ENCODE measurements around the gene UNC13A. TPM values are rescaled to one million over a fixed set of nuclear protein-coding genes. Genes with fewer than 3 reads are reported as not detected.
A peak's percentile ranks its signal among the peaks of the same experiment; 100 is the strongest.

The UNC13A gene
- total RNA-seq, 1 experiment from 2014 or later = 0.18 TPM

- no peaks in the 10 kb centered on the region for H3K36me3 Mint-ChIP-seq (ENCODE audit: insufficient read depth, unreplicated experiment)
- no peaks in the 10 kb centered on the region for H3K4me1 ChIP-seq
- POLR2A ChIA-PET = no interaction called here
- H3K9me3 ChIP-seq = no peaks in the 10 kb centered on the region
- no peak for TF ChIP-seq CTCF (IDR thresholded peaks at IDR 0.05; ENCODE audit: insufficient read depth in 1 of 2, low read depth in 1 of 2, low read length in 1 of 2, severe bottlenecking in 1 of 2, unreplicated experiment in 1 of 2)
- peaks cover 34% of the 10 kb centered on the region for H3K27me3 Mint-ChIP-seq (ENCODE audit: insufficient read depth, unreplicated experiment)
- no peak overlapping the region for H3K4me3 ChIP-seq (ENCODE audit: low read depth, low read length)
- no peaks in the 10 kb centered on the region for H3K27me3 ChIP-seq (replicated peaks; ENCODE audit: control insufficient read depth, insufficient read depth, low read length)
- no peaks in the 10 kb centered on the region for H3K4me1 Mint-ChIP-seq (ENCODE audit: low read depth, unreplicated experiment)
- intact Hi-C loops (cut with micrococcal nuclease; ENCODE audit: unreplicated experiment) = no loop called here
- H3K27ac Mint-ChIP-seq (ENCODE audit: unreplicated experiment) = no peak overlapping the region
- no peak overlapping the region for H3K4me3 Mint-ChIP-seq (ENCODE audit: unreplicated experiment)
- CTCF ChIA-PET = no interaction called here
- no peaks in the 10 kb centered on the region for H3K36me3 ChIP-seq (ENCODE audit: control insufficient read depth, insufficient read depth, low read length)
- DNase-seq = no peak
- no TSS peak for BruUV-seq (replicated peaks)
- H3K9me3 Mint-ChIP-seq (ENCODE audit: unreplicated experiment) = no peaks in the 10 kb centered on the region
These were observed 7.0 kb upstream of the UNC13A start for GRCh38 chr19:17695198-17695597.

- DNase-seq = no peak
- Mint-ChIP-seq H3K27me3 (ENCODE audit: insufficient read depth, unreplicated experiment) (peaks cover 27% of the 10 kb centered on the region), H3K27ac (ENCODE audit: unreplicated experiment) (no peak overlapping the region), H3K9me3 (ENCODE audit: unreplicated experiment) (no peaks in the 10 kb centered on the region), H3K4me3 (ENCODE audit: unreplicated experiment) (no peak overlapping the region), H3K4me1 (ENCODE audit: low read depth, unreplicated experiment) (peaks cover 9% of the 10 kb centered on the region), H3K36me3 (ENCODE audit: insufficient read depth, unreplicated experiment) (no peaks in the 10 kb centered on the region)
- intact Hi-C loops (cut with micrococcal nuclease; ENCODE audit: unreplicated experiment) = no loop called here
- ChIA-PET CTCF (no interaction called here), POLR2A (interaction anchor here (0.6 kb wide), 1 partner anchor 27 kb away, joined by 4 read pairs; the partner anchor contains the start of gene MAP1S)
- Histone ChIP-seq H3K4me1 (no peaks in the 10 kb centered on the region), H3K36me3 (ENCODE audit: control insufficient read depth, insufficient read depth, low read length) (no peaks in the 10 kb centered on the region), H3K9me3 (no peaks in the 10 kb centered on the region), H3K27me3 (replicated peaks; ENCODE audit: control insufficient read depth, insufficient read depth, low read length) (no peaks in the 10 kb centered on the region), H3K4me3 (ENCODE audit: low read depth, low read length) (no peak overlapping the region)
- no peak for TF ChIP-seq CTCF (IDR thresholded peaks at IDR 0.05; ENCODE audit: insufficient read depth in 1 of 2, low read depth in 1 of 2, low read length in 1 of 2, severe bottlenecking in 1 of 2, unreplicated experiment in 1 of 2)
- no TSS peak for BruUV-seq (replicated peaks)
These were observed 4.4 kb upstream of the UNC13A start for GRCh38 chr19:17692566-17692965.

- ChIA-PET POLR2A (no interaction called here), CTCF (no interaction called here)
- no peaks in the 10 kb centered on the region for H3K4me1 ChIP-seq
- no peaks in the 10 kb centered on the region; the same call in 1 of the 2 replicates for H3K27me3 ChIP-seq (replicated peaks; ENCODE audit: control insufficient read depth, insufficient read depth, low read length)
- no peak for DNase-seq
- peak overlapping the region; percentile 22 for H3K4me3 Mint-ChIP-seq (ENCODE audit: unreplicated experiment)
- H3K36me3 ChIP-seq (ENCODE audit: control insufficient read depth, insufficient read depth, low read length) = no peaks in the 10 kb centered on the region
- no TSS peak for BruUV-seq (replicated peaks)
- H3K9me3 ChIP-seq = no peaks in the 10 kb centered on the region
- no peak overlapping the region for H3K27ac Mint-ChIP-seq (ENCODE audit: unreplicated experiment)
- peaks cover 13% of the 10 kb centered on the region for H3K4me1 Mint-ChIP-seq (ENCODE audit: low read depth, unreplicated experiment)
- H3K36me3 Mint-ChIP-seq (ENCODE audit: insufficient read depth, unreplicated experiment) = no peaks in the 10 kb centered on the region
- H3K27me3 Mint-ChIP-seq (ENCODE audit: insufficient read depth, unreplicated experiment) = peaks cover 19% of the 10 kb centered on the region
- intact Hi-C loops (cut with micrococcal nuclease; ENCODE audit: unreplicated experiment) = no loop called here
- H3K9me3 Mint-ChIP-seq (ENCODE audit: unreplicated experiment) = no peaks in the 10 kb centered on the region
- H3K4me3 ChIP-seq (ENCODE audit: low read depth, low read length) = no peak overlapping the region
- TF ChIP-seq CTCF (IDR thresholded peaks at IDR 0.05; ENCODE audit: insufficient read depth in 1 of 2, low read depth in 1 of 2, low read length in 1 of 2, severe bottlenecking in 1 of 2, unreplicated experiment in 1 of 2) = no peak
These were observed 870 bp upstream of the UNC13A start for GRCh38 chr19:17688853-17689595.
